Neuronal stem cell (in vitro differentiated cells): ENCODE data around the gene DGKB.

ENCODE experiments used
- DNase-seq: peaks from one replicate; pipeline ENCODE4 v3.0.0-alpha.2; 2013; ENCODE audit warnings: low spot score
- H2AFZ ChIP-seq: one replicate; pipeline ENCODE4 v1.6.1; 2013; ENCODE audit warnings: mild to moderate bottlenecking, low read length, inconsistent platforms
- H2AK5ac ChIP-seq: 2 replicates; pipeline ENCODE4 v1.6.1; 2013; ENCODE audit warnings: low read depth, mild to moderate bottlenecking, inconsistent platforms, low read length, moderate library complexity, mixed read lengths
- H2BK120ac ChIP-seq: 2 replicates; pipeline ENCODE4 v1.6.1; 2013; ENCODE audit warnings: low read depth, mild to moderate bottlenecking, inconsistent platforms, low read length, moderate library complexity, mixed read lengths
- H2BK12ac ChIP-seq: one replicate; pipeline ENCODE4 v1.6.1; 2013; ENCODE audit warnings: low read length, inconsistent platforms
- H2BK15ac ChIP-seq: 2 replicates; pipeline ENCODE4 v1.6.1; 2013; ENCODE audit warnings: mild to moderate bottlenecking, low read length, inconsistent platforms, mixed read lengths
- H2BK5ac ChIP-seq: one replicate; pipeline ENCODE4 v1.6.1; 2013; ENCODE audit warnings: inconsistent platforms, mild to moderate bottlenecking, low read length, moderate library complexity
- H3K14ac ChIP-seq: one replicate; pipeline ENCODE4 v1.6.1; 2013; ENCODE audit warnings: low read length, inconsistent platforms
- H3K18ac ChIP-seq: 2 replicates; pipeline ENCODE4 v1.6.1; 2013; ENCODE audit warnings: low read length, inconsistent platforms
- H3K23ac ChIP-seq: 2 replicates; pipeline ENCODE4 v1.6.1; 2013; ENCODE audit warnings: low read depth, mild to moderate bottlenecking, mixed read lengths, low read length, inconsistent platforms; ENCODE audit not compliant: poor library complexity
- H3K27ac ChIP-seq: replicated peaks from 3 replicates; pipeline ENCODE4 v1.5.1; 2013; ENCODE audit warnings: low read length, inconsistent platforms
- H3K27me3 ChIP-seq, 3 experiments: 2 replicates each; pipeline ENCODE4 v1.6.1; 2013; ENCODE audit warnings: low read length in 3 of 3, mild to moderate bottlenecking in 2 of 3, inconsistent platforms in 1 of 3, low read depth in 1 of 3, mixed read lengths in 1 of 3, moderate library complexity in 1 of 3; ENCODE audit not compliant: control insufficient read depth in 3 of 3, insufficient read depth in 3 of 3
- H3K36me3 ChIP-seq, 2 donors: replicated peaks in 1 of 2; 2 replicates each; pipeline ENCODE4 v1.6.1; 2013; ENCODE audit warnings: low read length in 2 of 2; ENCODE audit not compliant: control insufficient read depth in 2 of 2, insufficient read depth in 2 of 2
- H3K4ac ChIP-seq: 2 replicates; pipeline ENCODE4 v1.6.1; 2013; ENCODE audit warnings: inconsistent platforms, mild to moderate bottlenecking, low read length, moderate library complexity
- H3K4me1 ChIP-seq, 2 donors: 1 replicate in 1 of 2; 2 replicates in 1 of 2; pipeline ENCODE4 v1.6.1; 2013; ENCODE audit warnings: low read length in 2 of 2, low read depth in 1 of 2; ENCODE audit not compliant: control insufficient read depth in 2 of 2, insufficient read depth in 1 of 2
- H3K4me2 ChIP-seq: one replicate; pipeline ENCODE4 v1.6.1; 2013; ENCODE audit warnings: mild to moderate bottlenecking, low read length, inconsistent platforms; ENCODE audit not compliant: insufficient read depth, poor library complexity, severe bottlenecking
- H3K4me3 ChIP-seq, 2 donors: 2 replicates each; pipeline ENCODE4 v1.5.1; 2013; ENCODE audit warnings: low read length in 2 of 2, mild to moderate bottlenecking in 2 of 2, inconsistent platforms in 1 of 2, moderate library complexity in 1 of 2
- H3K79me1 ChIP-seq: one replicate; pipeline ENCODE4 v1.6.1; 2013; ENCODE audit warnings: low read depth, mild to moderate bottlenecking, inconsistent platforms, low read length, moderate library complexity
- H3K9ac ChIP-seq: one replicate; pipeline ENCODE4 v1.6.1; 2013; ENCODE audit warnings: mild to moderate bottlenecking, low read depth, low read length, inconsistent platforms; ENCODE audit not compliant: poor library complexity
- H3K9me3 ChIP-seq, 2 donors: replicated peaks in 1 of 2; 2 replicates each; pipeline versions ENCODE3 to v1.6.1; 2013; ENCODE audit warnings: low read length in 2 of 2, mild to moderate bottlenecking in 2 of 2, inconsistent platforms in 1 of 2, low read depth in 1 of 2, mixed read lengths in 1 of 2, moderate library complexity in 1 of 2; ENCODE audit not compliant: control insufficient read depth in 2 of 2, insufficient read depth in 1 of 2
- H4K8ac ChIP-seq: one replicate; pipeline ENCODE4 v1.6.1; 2013; ENCODE audit warnings: low read depth, mild to moderate bottlenecking, inconsistent platforms, low read length, moderate library complexity
- H4K91ac ChIP-seq: one replicate; pipeline ENCODE4 v1.6.1; 2013; ENCODE audit warnings: low read length, low read depth, mild to moderate bottlenecking, inconsistent platforms; ENCODE audit not compliant: poor library complexity
- WGBS, 2 donors: extraction: QIAGEN DNeasy Blood & Tissue Kit; methylation state at CpG; one replicate each; pipeline ENCODE4 v1.1.7; 2013; ENCODE audit warnings: missing lambda C conversion rate in 2 of 2, mixed read lengths in 1 of 2; ENCODE audit not compliant: insufficient read length in 2 of 2, insufficient replicate concordance in 1 of 2; ENCODE audit errors: extremely low coverage in 2 of 2; 5-methylcytosine and 5-hydroxymethylcytosine counted together

The DGKB gene

DNA sequence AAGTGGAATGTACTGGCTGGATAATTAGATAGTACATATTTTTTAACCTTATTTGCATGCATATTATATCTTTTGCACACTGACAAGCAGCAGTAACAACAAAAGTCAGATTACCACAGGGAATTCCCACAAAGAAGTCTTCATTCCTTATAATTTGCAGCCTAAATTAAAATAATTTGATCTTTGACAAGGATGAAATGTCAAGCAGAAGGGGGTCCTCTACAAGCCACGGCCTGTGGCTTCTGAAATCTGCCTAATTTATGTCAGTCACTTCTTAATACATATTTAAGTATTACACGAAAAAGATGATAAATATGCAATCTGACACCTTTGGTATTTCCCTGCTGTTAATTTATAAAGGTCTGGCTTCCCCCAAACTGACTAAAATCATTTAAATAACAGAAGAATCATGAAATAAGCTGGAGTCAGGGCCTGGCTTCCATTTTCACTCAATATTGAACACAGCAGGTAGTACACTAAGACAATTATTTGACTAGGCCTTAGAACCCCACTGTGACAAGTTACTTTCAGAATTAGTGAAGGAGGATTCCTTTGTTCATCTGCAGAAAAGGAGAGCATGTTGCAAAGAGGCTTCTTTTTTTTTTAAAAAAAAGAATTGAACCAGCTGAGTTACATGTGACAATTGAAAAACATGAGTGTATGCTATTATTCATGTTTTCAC, 562.0 kb downstream of the DGKB start:
- peak overlapping the region; percentile 67 for H3K27ac ChIP-seq

DNA sequence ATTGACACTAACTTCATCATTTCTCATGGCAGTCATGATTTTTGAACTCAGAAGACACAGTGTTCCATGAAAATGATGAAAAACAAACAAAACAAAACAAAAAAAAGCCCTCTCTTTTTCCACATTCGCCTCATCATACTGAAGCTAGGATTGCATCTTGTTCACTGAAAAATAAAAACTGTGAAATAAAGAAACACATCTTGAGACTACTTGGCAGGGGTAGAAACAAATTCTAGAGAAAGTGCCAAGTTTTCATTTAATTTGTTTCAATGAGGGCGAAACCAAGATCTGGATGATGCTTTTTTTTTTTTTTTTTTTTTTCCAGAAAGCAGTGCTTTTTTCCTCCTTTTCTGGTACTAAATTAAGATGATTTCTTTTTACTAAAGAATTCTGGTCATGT, 562.7 kb downstream of the DGKB start:
- Histone ChIP-seq H2BK5ac (no peak overlapping the region), H3K27ac (no peak overlapping the region), H3K4me1 (peaks cover 0 to 14% of the 10 kb centered on the region in 2 donors), H3K4me3 (no peak overlapping the region), H3K9me3 (no peaks in the 10 kb centered on the region), H3K18ac (no peak overlapping the region), H3K9ac (no peak overlapping the region), H4K8ac (no peak overlapping the region), H3K14ac (no peak overlapping the region), H2BK12ac (no peak overlapping the region), H2AK5ac (no peak overlapping the region), H3K36me3 (no peaks in the 10 kb centered on the region), H2BK120ac (no peak overlapping the region), H3K4ac (no peak overlapping the region), H3K23ac (no peak overlapping the region), H4K91ac (no peak overlapping the region), H3K27me3 (no peaks in the 10 kb centered on the region), H3K4me2 (no peak overlapping the region), H2AFZ (no peak overlapping the region), H3K79me1 (no peaks in the 10 kb centered on the region), H2BK15ac (no peak overlapping the region)
- no CpG with 5 or more reads among the region's 2 CpGs for WGBS, 2 donors
- DNase-seq, result no peak

More for the DNA sequence above, 562.0 kb downstream of the DGKB start:
- Histone ChIP-seq H2BK15ac (no peak overlapping the region), H3K4ac (no peak overlapping the region), H2AK5ac (no peak overlapping the region), H3K9ac (no peak overlapping the region), H2AFZ (peak overlapping the region; percentile 31), H2BK5ac (no peak overlapping the region), H3K14ac (no peak overlapping the region), H2BK12ac (no peak overlapping the region), H3K4me2 (no peak overlapping the region), H3K79me1 (no peaks in the 10 kb centered on the region), H4K8ac (no peak overlapping the region), H2BK120ac (no peak overlapping the region), H3K23ac (no peak overlapping the region), H3K9me3 (no peaks in the 10 kb centered on the region), H4K91ac (no peak overlapping the region), H3K27me3 (no peaks in the 10 kb centered on the region), H3K4me3 (no peak overlapping the region), H3K18ac (no peak overlapping the region), H3K36me3 (no peaks in the 10 kb centered on the region), H3K4me1 (peaks cover 0 to 14% of the 10 kb centered on the region in 2 donors)
- WGBS, 2 donors, result no CpG with 5 or more reads among the region's 2 CpGs
- no peak for DNase-seq

DNA sequence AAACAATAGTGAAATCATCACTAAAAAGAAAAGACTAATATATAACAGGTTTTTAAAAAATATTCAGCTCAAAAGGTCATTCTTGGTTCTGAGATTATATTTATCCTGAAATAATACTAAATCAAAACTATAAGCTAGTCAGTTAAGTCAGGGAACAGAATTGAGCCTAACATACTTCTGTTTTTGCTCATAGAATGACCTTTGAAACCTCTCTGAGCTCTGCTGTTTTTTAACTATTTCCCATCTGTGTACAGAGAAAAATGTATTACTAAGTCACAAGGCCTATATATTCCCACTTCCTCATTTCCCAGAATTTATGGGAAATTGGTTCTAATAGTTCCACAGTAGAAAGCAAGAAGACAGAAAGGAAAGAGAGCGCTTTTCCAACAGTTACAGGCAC, 566.3 kb downstream of the DGKB start:
- H3K27ac ChIP-seq, result no peak overlapping the region

DNA sequence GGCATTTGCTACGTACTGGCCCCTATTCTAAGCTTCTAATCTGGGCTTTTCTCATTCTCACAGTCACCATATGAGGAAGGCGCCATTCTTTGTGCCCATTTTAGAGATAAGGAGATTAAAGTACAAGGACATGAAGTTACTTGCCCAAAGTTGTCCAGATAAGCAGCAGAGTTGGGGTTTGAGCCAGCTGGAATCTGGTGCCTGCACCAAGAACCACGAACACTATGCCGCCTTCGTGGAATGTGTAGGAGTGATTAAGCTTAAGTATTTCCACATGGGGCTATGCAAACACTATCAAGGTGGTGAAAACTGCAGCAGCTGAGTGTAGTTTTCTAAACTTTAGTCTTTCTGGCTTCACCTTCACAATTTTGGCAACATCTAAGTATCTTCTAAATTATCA, 570.4 kb downstream of the DGKB start:
- no peak overlapping the region for H3K27ac ChIP-seq
- peaks cover 0 to 2% of the 10 kb centered on the region in 2 donors for H3K4me1 ChIP-seq
- no peak overlapping the region for H3K9ac ChIP-seq
- H2BK12ac ChIP-seq, result no peak overlapping the region
- H3K27me3 ChIP-seq, result no peaks in the 10 kb centered on the region
- no peak overlapping the region for H3K4me2 ChIP-seq
- H2BK5ac ChIP-seq, result no peak overlapping the region
- no peaks in the 10 kb centered on the region for H3K36me3 ChIP-seq
- DNase-seq, result no peak
- H3K23ac ChIP-seq, result no peak overlapping the region
- no peak overlapping the region for H4K8ac ChIP-seq
- H4K91ac ChIP-seq, result no peak overlapping the region
- no CpG with 5 or more reads among the region's 5 CpGs for WGBS, 2 donors
- no peak overlapping the region for H3K4me3 ChIP-seq
- no peak overlapping the region for H3K18ac ChIP-seq
- H2AK5ac ChIP-seq, result no peak overlapping the region
- no peak overlapping the region for H3K4ac ChIP-seq
- H3K79me1 ChIP-seq, result no peaks in the 10 kb centered on the region
- no peaks in the 10 kb centered on the region for H3K9me3 ChIP-seq
- no peak overlapping the region for H3K14ac ChIP-seq
- no peak overlapping the region for H2BK15ac ChIP-seq
- H2BK120ac ChIP-seq, result no peak overlapping the region
- no peak overlapping the region for H2AFZ ChIP-seq

More for the DNA sequence above, 566.3 kb downstream of the DGKB start:
- H3K9ac ChIP-seq, result no peak overlapping the region
- no peak overlapping the region for H3K4me2 ChIP-seq
- no peak overlapping the region for H2BK12ac ChIP-seq
- H4K8ac ChIP-seq, result no peak overlapping the region
- no peak overlapping the region for H2AFZ ChIP-seq
- no peak overlapping the region for H3K14ac ChIP-seq
- H3K4me1 ChIP-seq, result peaks cover 0 to 13% of the 10 kb centered on the region in 2 donors
- H4K91ac ChIP-seq, result no peak overlapping the region
- H2BK120ac ChIP-seq, result no peak overlapping the region
- no peaks in the 10 kb centered on the region for H3K36me3 ChIP-seq
- no CpG with 5 or more reads among the region's 1 CpG for WGBS, 2 donors
- no peak overlapping the region for H3K18ac ChIP-seq
- no peaks in the 10 kb centered on the region for H3K27me3 ChIP-seq
- no peak overlapping the region for H3K4ac ChIP-seq
- no peak overlapping the region for H2AK5ac ChIP-seq
- H2BK5ac ChIP-seq, result no peak overlapping the region
- no peaks in the 10 kb centered on the region for H3K79me1 ChIP-seq
- H3K23ac ChIP-seq, result no peak overlapping the region
- H3K9me3 ChIP-seq, result no peaks in the 10 kb centered on the region
- H2BK15ac ChIP-seq, result no peak overlapping the region
- H3K4me3 ChIP-seq, result no peak overlapping the region
- DNase-seq, result no peak
